Stomach (tissue), 9 donors: Measurements from ENCODE around the gene GPR108. TPM values are rescaled to one million over a fixed set of nuclear protein-coding genes. Genes with fewer than 3 reads are reported as not detected.

Experiments used
- DNase-seq, 2 donors: peaks; one replicate each; pipeline versions ENCODE4 v3.0.0 to v3.0.0-alpha.2; 2013 to 2019
- H3K27ac ChIP-seq, 5 donors: fragments of 200-600 bp in 4 of 5; sonication (generic) in 4 of 5; one replicate each; pipeline ENCODE4 v1.5.1; 2013 to 2019; ENCODE audit warnings: mild to moderate bottlenecking in 1 of 5, moderate library complexity in 1 of 5
- H3K27me3 ChIP-seq, 3 donors: fragments of 200-600 bp; sonication (generic); one replicate each; pipeline ENCODE4 v1.5.1; 2017 to 2019; ENCODE audit warnings: mixed run types in 1 of 3
- H3K36me3 ChIP-seq, 4 donors: fragments of 200-600 bp; sonication (generic); 1 replicate in 3 of 4; 2 replicates in 1 of 4; pipeline ENCODE4 v1.5.1; 2016 to 2019
- H3K4me1 ChIP-seq, 4 donors: fragments of 200-600 bp; sonication (generic); one replicate each; pipeline ENCODE4 v1.5.1; 2016 to 2019
- H3K4me3 ChIP-seq, 4 donors: fragments of 200-600 bp; sonication (generic) in 3 of 4; one replicate each; pipeline ENCODE4 v1.5.1; 2016 to 2019; ENCODE audit warnings: mild to moderate bottlenecking in 1 of 4
- H3K9me3 ChIP-seq, 4 donors: fragments of 200-600 bp; sonication (generic); one replicate each; pipeline ENCODE4 v1.5.1; 2016 to 2019
- CTCF ChIP-seq, 7 experiments: fragments of 450-650 bp in 4 of 7; fragments of 200-600 bp in 3 of 7; sonication (generic) in 3 of 7; IDR thresholded peaks; one replicate each; pipeline ENCODE4 v1.5.1; 2016 to 2019; ENCODE audit warnings: antibody characterized with exemption in 7 of 7, control low read depth in 2 of 7, mild to moderate bottlenecking in 1 of 7
- EP300 ChIP-seq: sonication (generic); formaldehyde crosslinking; IDR thresholded peaks from one replicate; pipeline ENCODE4 v1.6.1; 2017; ENCODE audit warnings: antibody characterized with exemption
- POLR2A ChIP-seq, 4 donors: fragments of 450-650 bp; IDR thresholded peaks; one replicate each; pipeline ENCODE4 v1.6.1; 2016; ENCODE audit warnings: antibody characterized with exemption in 4 of 4, control low read depth in 2 of 4, mild to moderate bottlenecking in 1 of 4, moderate library complexity in 1 of 4
- POLR2AphosphoS5 ChIP-seq, 3 donors: sonication (generic); formaldehyde crosslinking; IDR thresholded peaks; one replicate each; pipeline ENCODE4 v1.6.1; 2016; ENCODE audit warnings: antibody characterized with exemption in 3 of 3
- WGBS, 5 donors: extraction: QIAGEN DNeasy Blood & Tissue Kit in 3 of 5; methylation state at CpG; one replicate each; pipeline versions ENCODE4 v1.1.5 to v1.1.7; 2013 to 2018; 5-methylcytosine and 5-hydroxymethylcytosine counted together
- intact Hi-C: fragments of 100-400 bp; cut with DNase I; formaldehyde crosslinking; loops from one replicate; pipeline ENCODE4 v1.15.1; 2023; ENCODE audit warnings: low total_unique reads
- polyA plus RNA-seq, 3 donors: library from polyadenylated mRNA; stranded (reverse); fragments of 200-250 nt; gene quantifications; one replicate each; pipeline ENCODE4 v1.2.3, GENCODE V29; 2013
- total RNA-seq, 5 donors: library from RNA; depleted of rRNA; stranded (reverse); fragments of >200 nt; gene quantifications; one replicate each; pipeline versions ENCODE4 v1.1.0 to v1.2.3, GENCODE V29; 2014 to 2016
- donor health status: healthy with polysubstance abuse.
- donor health status: Bipolar disorder and iron deficiency.
- donor health status: healthy.

The GPR108 gene
- total and polyA plus RNA-seq, 8 donors, result 28.1 to 132 (median 59.2) TPM

- no peak overlapping the region for H3K4me3 ChIP-seq
- peaks cover 0 to 61% (median 9%) of the 10 kb centered on the region in 3 donors for H3K27me3 ChIP-seq
- 88 to 94% (median 92%) methylated on average over 13 to 20 of the region's 20 CpGs for WGBS, 5 donors
- no peaks in the 10 kb centered on the region for H3K9me3 ChIP-seq
- intact Hi-C loops, result no loop called here
- TF ChIP-seq POLR2A (IDR thresholded peaks at IDR 0.05) (no peak), POLR2AphosphoS5 (IDR thresholded peaks at IDR 0.05) (no peak), CTCF (IDR thresholded peaks at IDR 0.05) (no peak), EP300 (no peak)
- no peaks in the 10 kb centered on the region for H3K36me3 ChIP-seq
- no peak overlapping the region for H3K27ac ChIP-seq
- no peak for DNase-seq
- peaks cover 0 to 6% (median 0%) of the 10 kb centered on the region in 4 donors for H3K4me1 ChIP-seq
Measured at GRCh38 chr19:6712692-6713670, 24.4 kb downstream of the GPR108 start.

- WGBS, 5 donors, result 89 to 92% (median 91%) methylated on average over 13 to 16 of the region's 16 CpGs; no CpG with 5 or more reads in 1 of the 5 donors
- DNase-seq, result no peak
- intact Hi-C loops, result no loop called here
- Histone ChIP-seq H3K4me3 (no peak overlapping the region), H3K27me3 (peaks cover 0 to 65% (median 9%) of the 10 kb centered on the region in 3 donors), H3K27ac (no peak overlapping the region), H3K36me3 (peaks cover 0 to 4% (median under 1%) of the 10 kb centered on the region in 4 donors), H3K4me1 (peaks cover 0 to 6% (median 0%) of the 10 kb centered on the region in 4 donors), H3K9me3 (no peaks in the 10 kb centered on the region)
- TF ChIP-seq POLR2AphosphoS5 (IDR thresholded peaks at IDR 0.05), result no peak
- no peak for TF ChIP-seq POLR2A (IDR thresholded peaks at IDR 0.05)
- TF ChIP-seq EP300, result no peak
- TF ChIP-seq CTCF (IDR thresholded peaks at IDR 0.05), result no peak
Measured at GRCh38 chr19:6712231-6712630, 25.1 kb downstream of the GPR108 start.

GRCh38 chr19:6711605-6712004, 25.8 kb downstream of the GPR108 start:
- no peak overlapping the region for H3K27ac ChIP-seq
- TF ChIP-seq EP300 (no peak), CTCF (IDR thresholded peaks at IDR 0.05) (no peak), POLR2A (IDR thresholded peaks at IDR 0.05) (no peak), POLR2AphosphoS5 (IDR thresholded peaks at IDR 0.05) (no peak)
- 75 to 80% (median 78%) methylated on average over 3 to 10 of the region's 10 CpGs for WGBS, 5 donors

GRCh38 chr19:6711078-6711361, 26.4 kb downstream of the GPR108 start:
- H3K9me3 ChIP-seq, result no peaks in the 10 kb centered on the region
- intact Hi-C loops, result no loop called here
- 43 to 62% (median 54%) methylated on average over 6 to 9 of the region's 9 CpGs for WGBS, 5 donors
- no peak for TF ChIP-seq POLR2A (IDR thresholded peaks at IDR 0.05)
- TF ChIP-seq POLR2AphosphoS5 (IDR thresholded peaks at IDR 0.05), result no peak
- no peak for TF ChIP-seq CTCF (IDR thresholded peaks at IDR 0.05)
- TF ChIP-seq EP300, result no peak
- H3K4me1 ChIP-seq, result peaks cover 0 to 6% (median 0%) of the 10 kb centered on the region in 4 donors
- H3K27ac ChIP-seq, result no peak overlapping the region
- H3K27me3 ChIP-seq, result peaks cover 0 to 69% (median 9%) of the 10 kb centered on the region in 3 donors
- no peak overlapping the region for H3K4me3 ChIP-seq
- H3K36me3 ChIP-seq, result peaks cover 0 to 8% (median 2%) of the 10 kb centered on the region in 4 donors
- no peak for DNase-seq

More at GRCh38 chr19:6711605-6712004, 25.8 kb downstream of the GPR108 start:
- Histone ChIP-seq H3K4me3 (no peak overlapping the region), H3K36me3 (peaks cover 0 to 8% (median 2%) of the 10 kb centered on the region in 4 donors), H3K4me1 (peaks cover 0 to 6% (median 0%) of the 10 kb centered on the region in 4 donors), H3K27me3 (peaks cover 0 to 66% (median 9%) of the 10 kb centered on the region in 3 donors), H3K9me3 (no peaks in the 10 kb centered on the region)
- intact Hi-C loops, result no loop called here
- DNase-seq, result no peak
